ENCODE data around the gene MPRIP. TPM values are rescaled to one million over a fixed set of nuclear protein-coding genes. Genes with fewer than 3 reads are reported as not detected.

The MPRIP gene
- polyA plus RNA-seq, 1 donor from 2014 or later, result 47.3 TPM

DNA sequence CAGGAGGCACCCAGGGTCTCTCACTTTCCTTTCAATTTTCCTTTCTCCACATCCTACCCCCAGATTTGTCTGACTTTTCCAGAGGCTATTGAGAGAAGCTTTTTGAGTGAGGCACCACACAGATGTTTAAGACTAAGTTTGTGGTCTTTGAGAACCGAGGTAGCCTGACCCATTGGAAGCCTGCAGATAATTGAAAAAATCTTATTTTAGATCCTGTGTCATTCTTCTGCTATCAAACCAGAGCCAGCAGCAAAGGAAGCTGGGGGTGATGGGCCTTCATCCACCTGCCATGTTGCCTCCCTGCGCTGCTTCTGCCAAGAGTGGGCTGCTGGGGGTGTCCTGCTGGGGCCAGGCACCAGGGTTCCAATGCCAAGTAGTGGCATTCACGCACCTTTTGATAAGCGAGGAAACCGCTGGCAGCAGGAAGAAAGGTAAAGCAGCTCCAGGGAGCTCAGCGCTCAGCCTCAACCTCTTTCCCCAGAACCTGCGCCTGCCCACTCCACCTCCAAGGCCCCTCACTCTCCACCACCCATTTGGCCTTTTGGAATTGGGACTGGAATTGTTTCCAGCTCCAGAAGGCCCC, 55.6 kb downstream of the MPRIP start:
- no peak overlapping the region for H3K27ac ChIP-seq (ENCODE audit: low read length)
- H3K9me3 ChIP-seq (ENCODE audit: low read length), result no peaks in the 10 kb centered on the region
- no peak overlapping the region for H3K9ac ChIP-seq (ENCODE audit: low read length)
- H3K27me3 ChIP-seq (ENCODE audit: insufficient read depth, low read depth, low read length), result no peaks in the 10 kb centered on the region
- H2AFZ ChIP-seq (ENCODE audit: low read depth, low read length), result no peak overlapping the region
- H3K4me2 ChIP-seq (ENCODE audit: low read length), result no peak overlapping the region
- H4K20me1 ChIP-seq (ENCODE audit: insufficient read depth), result no peaks in the 10 kb centered on the region
- no peak overlapping the region for H3K4me3 ChIP-seq (ENCODE audit: low read length)
- no peaks in the 10 kb centered on the region for H3K36me3 ChIP-seq (ENCODE audit: insufficient read depth, low read length)
- no peaks in the 10 kb centered on the region for H3K9me2 ChIP-seq (ENCODE audit: insufficient read depth, low read length)
- TF ChIP-seq, protein P1, sequence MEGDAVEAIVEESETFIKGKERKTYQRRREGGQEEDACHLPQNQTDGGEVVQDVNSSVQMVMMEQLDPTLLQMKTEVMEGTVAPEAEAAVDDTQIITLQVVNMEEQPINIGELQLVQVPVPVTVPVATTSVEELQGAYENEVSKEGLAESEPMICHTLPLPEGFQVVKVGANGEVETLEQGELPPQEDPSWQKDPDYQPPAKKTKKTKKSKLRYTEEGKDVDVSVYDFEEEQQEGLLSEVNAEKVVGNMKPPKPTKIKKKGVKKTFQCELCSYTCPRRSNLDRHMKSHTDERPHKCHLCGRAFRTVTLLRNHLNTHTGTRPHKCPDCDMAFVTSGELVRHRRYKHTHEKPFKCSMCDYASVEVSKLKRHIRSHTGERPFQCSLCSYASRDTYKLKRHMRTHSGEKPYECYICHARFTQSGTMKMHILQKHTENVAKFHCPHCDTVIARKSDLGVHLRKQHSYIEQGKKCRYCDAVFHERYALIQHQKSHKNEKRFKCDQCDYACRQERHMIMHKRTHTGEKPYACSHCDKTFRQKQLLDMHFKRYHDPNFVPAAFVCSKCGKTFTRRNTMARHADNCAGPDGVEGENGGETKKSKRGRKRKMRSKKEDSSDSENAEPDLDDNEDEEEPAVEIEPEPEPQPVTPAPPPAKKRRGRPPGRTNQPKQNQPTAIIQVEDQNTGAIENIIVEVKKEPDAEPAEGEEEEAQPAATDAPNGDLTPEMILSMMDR (IDR thresholded peaks at IDR 0.05; ENCODE audit: poor library complexity, severe bottlenecking), result no peak
- TF ChIP-seq SMC3 (conservative IDR thresholded peaks at IDR 0.05; ENCODE audit: poor library complexity) (no peak), REST (IDR thresholded peaks at IDR 0.05; ENCODE audit: borderline replicate concordance) (no peak), MXI1 (conservative IDR thresholded peaks at IDR 0.05; ENCODE audit: poor library complexity, severe bottlenecking) (no peak), EP300 (conservative IDR thresholded peaks at IDR 0.05; ENCODE audit: poor library complexity, severe bottlenecking) (no peak), EZH2 (IDR thresholded peaks at IDR 0.05; ENCODE audit: borderline replicate concordance, insufficient read depth, low read length, poor library complexity, severe bottlenecking) (no peak), POLR2AphosphoS5 (IDR thresholded peaks at IDR 0.05) (no peak), RAD21 (conservative IDR thresholded peaks at IDR 0.05) (no peak), TAF1 (IDR thresholded peaks at IDR 0.05; ENCODE audit: low read depth) (no peak)
- no peaks in the 10 kb centered on the region for H3F3A ChIP-seq (ENCODE audit: insufficient read depth, low read length, poor library complexity, severe bottlenecking)
- H3K79me2 ChIP-seq (replicated peaks; ENCODE audit: insufficient read depth, low read length), result peaks cover 6% of the 10 kb centered on the region

GRCh38 chr17:17098551-17099179, 56.4 kb downstream of the MPRIP start:
- no peak overlapping the region for H3K4me3 ChIP-seq (ENCODE audit: low read length)
- peaks cover 8% of the 10 kb centered on the region for H3K79me2 ChIP-seq (replicated peaks; ENCODE audit: insufficient read depth, low read length)
- H3K9me3 ChIP-seq (ENCODE audit: low read length), result no peaks in the 10 kb centered on the region
- no peaks in the 10 kb centered on the region for H3K36me3 ChIP-seq (ENCODE audit: insufficient read depth, low read length)
- H3K9ac ChIP-seq (ENCODE audit: low read length), result no peak overlapping the region
- no peaks in the 10 kb centered on the region for H4K20me1 ChIP-seq (ENCODE audit: insufficient read depth)
- H3K9me2 ChIP-seq (ENCODE audit: insufficient read depth, low read length), result no peaks in the 10 kb centered on the region
- H3K4me2 ChIP-seq (ENCODE audit: low read length), result no peak overlapping the region
- TF ChIP-seq, protein P1 (IDR thresholded peaks at IDR 0.05; ENCODE audit: poor library complexity, severe bottlenecking), result no peak
- TF ChIP-seq RAD21 (conservative IDR thresholded peaks at IDR 0.05) (no peak), POLR2AphosphoS5 (IDR thresholded peaks at IDR 0.05) (no peak), REST (IDR thresholded peaks at IDR 0.05; ENCODE audit: borderline replicate concordance) (no peak), TAF1 (IDR thresholded peaks at IDR 0.05; ENCODE audit: low read depth) (no peak), MXI1 (conservative IDR thresholded peaks at IDR 0.05; ENCODE audit: poor library complexity, severe bottlenecking) (no peak), EZH2 (IDR thresholded peaks at IDR 0.05; ENCODE audit: borderline replicate concordance, insufficient read depth, low read length, poor library complexity, severe bottlenecking) (no peak), SMC3 (conservative IDR thresholded peaks at IDR 0.05; ENCODE audit: poor library complexity) (no peak), EP300 (conservative IDR thresholded peaks at IDR 0.05; ENCODE audit: poor library complexity, severe bottlenecking) (no peak)
- H2AFZ ChIP-seq (ENCODE audit: low read depth, low read length), result no peak overlapping the region
- no peaks in the 10 kb centered on the region for H3K27me3 ChIP-seq (ENCODE audit: insufficient read depth, low read depth, low read length)
- H3F3A ChIP-seq (ENCODE audit: insufficient read depth, low read length, poor library complexity, severe bottlenecking), result no peaks in the 10 kb centered on the region
- no peak overlapping the region for H3K27ac ChIP-seq (ENCODE audit: low read length)
